ENCODE results near the gene CLCA2.

Gene CLCA2

DNA sequence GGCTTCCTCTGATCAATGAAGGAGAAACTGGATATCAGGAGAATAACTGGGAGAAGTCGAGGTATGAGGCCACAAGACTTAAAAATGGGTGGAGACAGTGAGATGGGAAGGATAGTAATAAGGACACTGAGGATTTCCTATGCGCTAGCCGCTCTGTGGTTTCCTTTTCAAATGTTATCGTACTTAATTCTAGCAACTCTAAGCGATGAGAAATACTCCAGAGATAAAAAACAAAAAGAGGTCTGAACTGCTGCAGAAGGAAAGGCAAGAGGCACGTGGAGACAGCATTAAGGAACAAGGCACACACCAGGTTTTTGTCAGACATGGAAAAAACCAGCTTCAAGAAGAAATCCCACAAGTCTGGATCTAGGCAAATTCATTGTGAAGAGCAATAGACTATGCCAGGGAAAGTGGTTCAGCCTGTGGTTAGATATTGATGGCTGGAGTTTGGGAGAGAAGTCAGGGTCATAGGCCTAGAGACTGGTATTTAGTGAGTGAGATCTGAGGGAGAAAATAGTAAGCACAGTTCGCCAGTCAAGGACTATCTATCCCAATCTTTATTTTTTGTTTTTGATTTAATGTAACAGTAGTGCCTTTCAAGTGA, 5.3 kb downstream of the CLCA2 start:
- no peak for DNase-seq (ENCODE audit: low read depth, low spot score)

DNA sequence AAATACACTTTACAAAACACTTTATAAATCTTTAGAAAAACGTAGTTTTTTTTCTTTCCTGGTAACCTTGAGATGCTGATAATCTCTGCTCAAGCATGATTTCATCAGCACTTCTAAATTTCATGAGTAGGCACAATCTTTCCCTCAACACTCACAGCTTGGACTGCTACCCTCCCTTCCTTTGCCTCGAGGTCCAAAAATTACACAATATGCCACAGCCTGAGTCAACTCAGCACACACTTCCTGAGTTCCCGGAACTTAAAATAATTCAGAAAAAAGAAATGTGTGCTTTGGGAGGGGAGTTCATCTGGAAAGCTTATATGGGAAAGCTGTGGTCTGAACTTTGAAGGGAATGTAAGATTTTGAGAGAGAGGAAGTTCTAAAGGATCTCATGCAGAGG, 5.9 kb downstream of the CLCA2 start:
- DNase-seq (ENCODE audit: low read depth, low spot score): no peak

DNA sequence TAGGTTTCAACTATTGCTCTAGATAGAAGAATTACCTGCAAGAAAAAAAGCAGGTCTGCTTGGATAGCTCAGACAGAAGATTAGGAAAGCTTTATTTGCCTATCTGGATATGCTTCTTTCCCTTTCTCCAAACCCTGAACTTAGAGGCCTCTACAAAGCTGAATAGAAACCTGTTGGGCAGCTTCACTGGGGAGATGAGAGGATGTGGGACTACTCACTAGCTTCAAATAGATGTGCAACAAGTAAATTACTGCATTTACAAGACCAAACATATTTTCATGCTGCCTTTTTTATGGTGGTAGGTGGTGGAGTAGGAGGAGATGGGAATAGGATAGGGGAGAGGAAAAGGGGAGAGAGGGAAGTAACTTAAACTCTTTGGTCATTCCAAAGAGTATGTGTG, 6.4 kb downstream of the CLCA2 start:
- no peak for DNase-seq (ENCODE audit: low read depth, low spot score)

DNA sequence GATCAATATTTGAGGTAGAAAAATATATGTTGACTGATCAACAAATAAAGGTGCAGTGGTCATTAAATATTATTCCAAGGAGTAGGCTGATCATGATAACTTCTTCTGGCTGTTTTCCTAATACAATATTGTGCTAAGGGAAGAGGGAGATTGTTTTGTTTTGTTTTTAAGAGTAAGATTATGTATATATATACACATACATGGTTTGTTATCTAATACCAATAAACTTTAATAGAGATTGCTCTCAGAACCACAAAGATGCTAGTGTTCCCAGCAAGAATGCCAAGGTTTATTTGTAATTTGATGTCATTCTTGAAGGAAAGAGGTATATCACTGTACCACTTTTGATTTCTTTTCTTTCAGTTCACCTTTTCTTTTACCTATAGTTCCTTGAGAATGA, 10.1 kb downstream of the CLCA2 start:
- no peak for DNase-seq (ENCODE audit: low read depth, low spot score)

DNA sequence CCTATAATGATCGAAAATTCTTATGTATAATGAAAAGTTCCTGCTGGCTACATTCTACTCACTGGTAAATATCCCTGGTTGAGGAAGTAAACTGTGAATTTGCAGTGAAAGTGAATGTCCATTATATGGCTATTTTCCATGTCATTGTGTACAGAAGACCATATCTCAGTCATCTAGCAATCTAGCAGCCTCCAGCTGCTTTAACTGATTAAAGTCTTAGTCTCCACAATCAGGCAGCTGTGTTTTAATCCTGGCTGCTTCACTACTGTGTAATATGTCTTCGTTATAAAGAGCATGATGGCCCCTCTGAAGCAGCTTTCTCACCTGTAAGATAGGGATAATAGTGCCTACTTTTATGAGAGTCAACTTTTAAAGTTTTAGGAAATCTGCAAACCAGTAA, 11.4 kb downstream of the CLCA2 start:
- DNase-seq (ENCODE audit: low read depth, low spot score): no peak

DNA sequence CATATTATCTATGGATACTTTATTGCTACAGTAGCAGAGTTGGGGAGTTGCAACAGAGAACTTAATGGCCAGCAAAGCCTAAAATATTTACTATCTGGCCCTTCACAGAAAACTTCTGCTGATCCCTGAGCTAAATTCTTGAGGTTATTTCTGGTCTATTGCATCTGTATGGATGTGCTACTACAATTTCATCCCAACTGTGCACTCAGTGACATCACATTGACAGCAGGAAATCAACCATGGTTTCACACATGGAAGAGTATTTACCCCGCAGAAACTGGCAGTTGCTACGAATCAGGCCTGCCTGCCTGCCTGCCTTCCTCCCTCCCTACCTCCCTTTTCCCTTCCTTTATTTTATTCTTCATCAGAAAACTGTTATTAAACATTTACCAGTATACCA, 12.1 kb downstream of the CLCA2 start:
- no peak for DNase-seq (ENCODE audit: low read depth, low spot score)

DNA sequence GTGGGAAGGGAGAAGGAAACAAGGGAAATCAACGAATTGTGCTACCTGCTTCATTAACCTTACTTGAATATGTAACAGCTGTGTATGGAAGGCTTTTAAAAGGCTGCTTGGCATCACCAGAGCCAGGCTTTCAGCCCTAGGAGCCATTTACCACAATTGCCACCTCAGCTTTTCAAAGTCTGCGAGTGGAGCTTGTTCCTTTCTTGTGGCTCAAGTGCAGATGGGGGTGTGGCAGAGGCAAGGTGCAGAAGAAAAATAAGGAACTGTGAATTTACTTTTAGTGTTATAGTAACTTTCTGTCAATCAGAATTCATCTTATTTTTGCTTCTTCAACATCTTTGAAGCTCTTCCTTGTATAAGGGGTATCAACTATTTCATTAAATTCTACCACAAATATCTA, 17.6 kb downstream of the CLCA2 start:
- DNase-seq (ENCODE audit: low read depth, low spot score): no peak

DNA sequence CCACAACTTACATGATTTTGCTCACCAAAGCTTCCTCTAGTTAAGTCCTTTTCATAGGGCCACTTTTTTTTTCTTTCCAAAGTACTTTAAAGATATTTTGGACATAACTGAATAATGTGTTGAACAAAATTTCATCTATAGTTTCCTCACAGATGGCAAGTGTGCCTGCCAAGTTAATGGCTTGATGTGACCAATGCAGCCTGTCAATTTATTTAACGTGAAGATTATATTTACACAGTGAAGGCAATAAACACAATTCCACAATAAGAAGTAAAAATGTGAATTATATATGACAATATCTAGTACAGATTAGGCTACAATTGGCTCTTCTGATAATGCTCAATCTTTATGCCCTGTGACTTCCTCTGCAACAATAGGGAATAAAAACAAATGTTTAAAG, 18.0 kb downstream of the CLCA2 start:
- no peak for DNase-seq (ENCODE audit: low read depth, low spot score)

DNA sequence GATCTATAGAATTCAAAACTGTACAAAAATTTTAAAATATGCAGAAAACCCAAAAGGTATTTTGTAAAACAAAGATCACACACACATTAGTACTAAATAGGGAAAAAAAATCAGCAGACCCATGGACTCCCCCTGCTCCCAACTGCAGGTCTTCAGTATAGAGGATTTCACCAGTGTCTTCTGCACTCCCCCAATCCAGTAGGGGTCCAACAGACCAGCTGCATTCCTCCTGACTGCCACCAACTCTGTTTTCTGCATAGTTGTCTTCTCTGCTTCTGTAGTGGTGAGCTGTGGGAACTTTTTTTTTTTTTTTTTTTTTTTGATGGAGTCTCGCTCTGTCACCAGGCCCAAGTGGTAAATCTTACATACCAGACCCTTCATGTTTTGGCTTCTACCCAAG, 21.9 kb downstream of the CLCA2 start:
- no peak for DNase-seq (ENCODE audit: low read depth, low spot score)

DNA sequence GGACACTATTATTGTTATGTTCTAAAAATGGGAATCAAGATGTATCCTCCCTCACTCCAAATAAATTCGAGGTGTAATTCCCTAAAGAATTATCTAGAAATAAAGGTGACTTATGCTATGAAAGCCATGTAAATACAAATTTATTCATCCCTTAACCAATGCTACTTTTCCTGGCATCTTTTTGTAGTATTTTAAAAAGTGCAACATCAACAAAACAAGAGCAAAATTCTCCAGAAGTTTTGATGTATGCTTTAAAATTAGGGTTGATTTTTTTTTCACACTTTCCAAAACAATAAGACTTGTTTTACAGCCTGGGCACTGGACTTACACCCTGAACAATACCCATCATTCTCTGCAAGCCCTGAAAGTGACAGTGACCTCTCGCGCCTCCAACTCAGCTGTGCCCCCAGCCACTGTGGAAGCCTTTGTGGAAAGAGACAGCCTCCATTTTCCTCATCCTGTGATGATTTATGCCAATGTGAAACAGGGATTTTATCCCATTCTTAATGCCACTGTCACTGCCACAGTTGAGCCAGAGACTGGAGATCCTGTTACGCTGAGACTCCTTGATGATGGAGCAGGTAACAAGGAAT, 23.3 kb downstream of the CLCA2 start:
- DNase-seq (ENCODE audit: low read depth, low spot score): no peak

DNA sequence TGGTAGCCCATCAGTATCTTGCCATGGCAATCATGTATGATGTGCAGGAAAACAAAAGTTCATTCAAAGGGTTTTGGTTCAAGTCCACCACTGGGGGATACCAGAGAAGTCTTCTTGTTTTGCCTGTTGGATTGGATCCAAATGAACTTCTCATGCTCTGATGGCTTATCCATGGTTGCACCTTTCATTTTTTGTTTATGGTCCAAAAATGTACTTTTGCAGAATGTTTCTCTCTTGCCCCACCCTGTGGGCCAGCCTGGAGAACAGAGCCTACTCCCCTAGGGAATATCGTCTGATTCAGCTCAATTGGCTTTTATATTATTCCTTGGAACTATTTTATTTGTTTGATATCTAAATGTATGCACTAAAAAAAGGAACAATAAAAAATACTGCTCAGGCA, 24.7 kb downstream of the CLCA2 start:
- no peak for DNase-seq (ENCODE audit: low read depth, low spot score)

DNA sequence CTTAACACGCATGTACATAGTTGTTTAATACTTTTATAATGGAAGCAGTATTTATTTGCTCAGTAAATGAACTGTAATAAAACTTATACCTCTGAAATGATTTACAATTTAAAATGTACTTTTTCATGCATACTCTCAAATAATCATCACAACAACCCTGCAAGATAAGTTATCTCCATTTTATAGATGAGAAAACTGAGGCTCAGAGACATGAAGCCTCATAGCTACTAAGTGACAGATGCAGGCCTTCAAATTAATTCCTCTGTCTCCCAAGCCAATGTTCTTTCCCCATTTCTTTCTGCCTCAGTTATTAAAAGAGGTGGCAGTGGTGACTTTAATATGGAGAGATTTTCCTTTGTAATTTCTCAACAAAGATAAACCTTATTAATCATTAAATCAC, 25.1 kb downstream of the CLCA2 start:
- no peak for DNase-seq (ENCODE audit: low read depth, low spot score)

DNA sequence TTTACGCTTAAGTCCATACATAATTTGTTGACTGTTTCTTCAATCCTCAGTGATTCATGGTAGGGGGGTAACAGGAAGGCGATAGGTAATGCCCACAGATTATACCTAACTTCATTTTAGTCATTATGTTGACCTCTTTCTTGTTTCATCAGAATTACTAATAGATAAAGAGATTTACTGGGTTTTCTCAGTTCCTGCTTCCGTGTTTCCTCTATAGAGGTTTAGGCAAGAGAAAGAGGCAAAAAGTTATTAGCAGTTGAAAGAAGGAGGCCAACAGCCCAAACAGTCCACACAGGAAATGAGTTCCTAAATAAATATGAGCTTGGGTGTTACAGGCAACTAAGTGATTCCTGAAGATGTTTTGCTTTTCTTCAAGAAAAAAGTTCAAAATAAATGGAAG, 26.9 kb downstream of the CLCA2 start:
- no peak for DNase-seq (ENCODE audit: low read depth, low spot score)

DNA sequence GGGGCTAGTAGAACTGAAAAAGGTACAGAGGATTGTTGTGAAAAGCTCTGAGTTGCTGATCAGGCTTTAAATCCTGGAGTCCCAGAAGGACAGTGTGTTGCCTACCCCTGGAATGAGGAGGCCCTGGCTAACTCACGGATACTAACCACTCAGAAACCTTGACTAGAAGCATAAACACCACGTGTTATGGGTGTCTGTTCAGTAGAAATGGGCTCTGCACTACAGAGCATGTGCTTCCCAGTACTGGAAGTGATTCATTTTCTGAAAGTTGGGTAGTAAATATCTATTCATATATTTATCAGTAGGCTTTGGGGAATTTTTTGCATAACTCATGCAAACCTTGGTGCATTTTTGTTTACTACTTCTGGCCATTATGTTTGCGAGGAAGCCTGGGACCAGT, 29.7 kb downstream of the CLCA2 start:
- DNase-seq (ENCODE audit: low read depth, low spot score): no peak

DNA sequence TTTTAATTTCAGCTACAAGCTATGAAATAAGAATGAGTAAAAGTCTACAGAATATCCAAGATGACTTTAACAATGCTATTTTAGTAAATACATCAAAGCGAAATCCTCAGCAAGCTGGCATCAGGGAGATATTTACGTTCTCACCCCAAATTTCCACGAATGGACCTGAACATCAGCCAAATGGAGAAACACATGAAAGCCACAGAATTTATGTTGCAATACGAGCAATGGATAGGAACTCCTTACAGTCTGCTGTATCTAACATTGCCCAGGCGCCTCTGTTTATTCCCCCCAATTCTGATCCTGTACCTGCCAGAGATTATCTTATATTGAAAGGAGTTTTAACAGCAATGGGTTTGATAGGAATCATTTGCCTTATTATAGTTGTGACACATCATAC, 31.1 kb downstream of the CLCA2 start:
- DNase-seq (ENCODE audit: low read depth, low spot score): no peak

DNA sequence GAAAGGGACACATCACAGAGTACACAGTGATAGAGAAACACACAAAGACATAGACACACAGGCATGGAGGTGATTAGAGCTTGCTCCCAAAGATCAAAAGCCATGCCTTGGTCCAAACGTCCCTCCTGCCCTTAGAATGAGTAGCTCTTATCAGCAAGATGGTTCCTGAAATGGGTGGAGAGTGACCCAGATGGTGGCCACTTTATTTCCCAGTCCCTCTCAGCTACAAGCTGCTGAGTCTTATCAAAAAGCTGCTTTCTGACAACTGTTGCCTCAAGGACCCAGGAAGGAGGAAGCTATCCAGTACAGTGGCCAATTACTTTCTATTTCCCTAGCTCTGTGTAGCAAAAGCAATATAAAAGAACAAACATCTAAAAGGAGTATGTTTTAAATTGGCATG, 37.0 kb downstream of the CLCA2 start:
- DNase-seq (ENCODE audit: low read depth, low spot score): no peak

DNA sequence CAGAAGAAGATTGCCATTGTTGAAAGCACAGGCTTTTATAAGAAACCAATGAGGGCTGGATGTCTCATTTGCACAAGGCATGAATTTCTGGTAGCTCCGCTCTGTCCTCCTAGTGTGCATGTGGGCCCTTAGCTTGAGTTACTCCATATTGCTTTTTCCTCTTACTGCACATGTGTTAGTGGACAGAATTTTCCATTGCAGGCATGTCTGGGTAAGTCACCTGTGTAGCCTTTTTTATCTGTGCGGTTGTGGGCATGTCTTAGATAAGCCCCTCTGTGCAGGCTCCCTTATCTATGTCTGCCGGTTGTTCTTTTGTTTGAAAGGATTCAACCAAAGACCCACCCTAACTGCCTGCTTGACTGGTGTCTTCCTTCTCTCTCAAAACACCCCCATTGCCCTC, 37.5 kb downstream of the CLCA2 start:
- no peak for DNase-seq (ENCODE audit: low read depth, low spot score)

DNA sequence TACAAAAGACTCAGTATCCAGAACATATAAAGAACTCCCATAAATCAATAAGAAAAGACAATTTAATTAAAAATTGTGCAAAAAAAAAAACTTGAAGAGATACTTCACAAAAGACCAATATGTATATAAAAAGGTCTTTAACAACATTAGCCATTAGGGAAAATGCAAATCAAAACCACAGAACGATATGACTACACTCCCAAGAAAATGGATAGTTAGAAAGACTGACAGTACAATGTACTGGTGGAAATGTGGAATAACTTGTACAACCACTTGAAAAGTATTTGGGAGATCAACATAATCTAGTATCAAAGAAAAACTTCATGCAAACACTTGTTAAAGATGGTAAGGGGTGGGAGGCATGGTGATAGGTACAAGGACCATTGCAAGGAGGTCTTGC, 40.8 kb downstream of the CLCA2 start:
- no peak for DNase-seq (ENCODE audit: low read depth, low spot score)

DNA sequence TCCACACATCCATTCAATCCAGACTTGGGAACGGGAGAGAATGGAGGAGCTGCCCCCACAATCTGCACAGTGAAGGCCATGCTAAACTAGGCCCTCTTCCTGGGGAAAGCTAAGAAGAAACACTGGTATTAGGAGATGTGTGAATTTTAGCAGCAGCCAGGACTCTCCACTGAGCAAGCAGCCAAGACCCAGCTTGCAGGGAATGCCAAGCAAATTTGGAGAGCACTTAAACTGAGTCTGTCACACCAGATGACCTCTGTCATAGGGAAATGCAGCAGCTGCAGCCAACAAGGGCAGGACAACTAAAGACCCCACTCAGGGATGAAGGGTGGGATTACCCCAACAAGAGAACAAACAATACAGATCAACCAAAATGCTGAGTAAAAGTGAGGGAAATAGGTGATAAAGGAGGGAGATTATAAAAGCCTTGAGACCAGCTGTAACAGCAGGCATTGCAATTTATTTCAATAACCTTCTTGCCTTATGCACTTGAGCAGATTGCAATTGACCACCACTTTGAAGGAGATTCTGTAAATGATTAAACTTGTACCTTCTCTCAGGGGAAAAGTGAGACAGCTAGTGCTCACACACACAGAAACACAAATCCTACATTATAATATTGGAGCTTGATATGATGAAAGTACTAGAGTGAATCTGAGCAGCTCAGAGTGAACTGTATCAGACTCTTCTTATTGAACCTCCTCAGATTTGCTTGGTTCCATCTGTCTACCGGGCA, 42.3 kb downstream of the CLCA2 start:
- no peak for DNase-seq (ENCODE audit: low read depth, low spot score)

DNA sequence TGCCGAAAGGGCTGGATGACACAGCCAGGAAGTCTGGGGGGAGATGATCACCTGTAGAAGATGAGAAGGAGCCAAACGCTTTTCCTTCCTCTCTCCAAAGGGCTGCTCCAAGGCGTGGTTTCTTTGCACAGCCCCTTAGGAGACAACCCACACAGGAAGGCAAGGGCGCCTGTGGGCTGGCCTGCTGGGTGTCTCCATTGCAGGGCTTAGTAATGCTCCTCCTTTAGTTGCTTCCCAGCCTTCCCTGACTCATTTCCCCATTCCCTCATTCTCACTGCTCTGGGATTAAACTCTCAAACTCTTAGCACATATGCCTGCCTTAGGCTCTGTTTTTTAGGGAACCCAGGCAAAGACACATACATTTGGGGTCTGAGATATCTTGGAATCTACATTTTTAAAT, 43.0 kb downstream of the CLCA2 start:
- no peak for DNase-seq (ENCODE audit: low read depth, low spot score)

DNA sequence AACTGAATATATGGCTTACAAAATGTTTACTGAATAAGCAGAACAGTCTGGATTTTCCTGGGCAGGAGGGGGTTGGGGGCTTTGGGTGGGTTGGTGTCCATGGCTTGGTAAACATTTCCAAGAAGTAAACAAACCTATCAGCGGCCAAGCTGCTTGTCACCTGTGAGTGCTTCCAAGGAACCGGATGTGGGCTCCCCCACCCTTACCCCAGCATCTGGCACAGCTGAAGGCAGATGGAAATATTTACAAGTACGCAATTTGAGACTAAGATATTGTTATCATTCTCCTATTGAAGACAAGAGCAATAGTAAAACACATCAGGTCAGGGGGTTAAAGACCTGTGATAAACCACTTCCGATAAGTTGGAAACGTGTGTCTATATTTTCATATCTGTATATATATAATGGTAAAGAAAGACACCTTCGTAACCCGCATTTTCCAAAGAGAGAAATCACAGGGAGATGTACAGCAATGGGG, 44.6 kb downstream of the CLCA2 start, which contains the start of gene CLCA1:
CLCA1 (plus strand) TSS at position 427 of the 477 bp plus-strand sequence; CDS start at position 472, 45 bp downstream.
- no peak for DNase-seq (ENCODE audit: low read depth, low spot score)

DNA sequence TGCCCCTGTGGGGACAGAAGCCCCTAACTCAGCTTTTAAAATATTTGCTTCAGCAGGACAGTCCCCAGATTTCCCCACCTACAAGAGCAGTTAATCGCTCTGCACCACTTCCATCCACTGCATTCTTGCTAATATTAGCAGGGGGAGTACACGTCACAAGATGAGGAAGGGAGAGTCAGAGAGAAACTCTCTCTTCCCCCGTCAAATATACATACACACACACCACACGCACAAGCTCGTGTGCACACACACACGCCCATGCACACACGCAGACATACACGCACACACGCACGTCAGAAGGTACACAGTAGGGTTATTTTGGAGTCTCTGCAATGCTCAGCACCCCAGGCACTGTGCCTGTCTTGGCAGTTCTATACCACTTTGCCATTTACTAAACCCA, 46.9 kb downstream of the CLCA2 start:
- DNase-seq (ENCODE audit: low read depth, low spot score): no peak

DNA sequence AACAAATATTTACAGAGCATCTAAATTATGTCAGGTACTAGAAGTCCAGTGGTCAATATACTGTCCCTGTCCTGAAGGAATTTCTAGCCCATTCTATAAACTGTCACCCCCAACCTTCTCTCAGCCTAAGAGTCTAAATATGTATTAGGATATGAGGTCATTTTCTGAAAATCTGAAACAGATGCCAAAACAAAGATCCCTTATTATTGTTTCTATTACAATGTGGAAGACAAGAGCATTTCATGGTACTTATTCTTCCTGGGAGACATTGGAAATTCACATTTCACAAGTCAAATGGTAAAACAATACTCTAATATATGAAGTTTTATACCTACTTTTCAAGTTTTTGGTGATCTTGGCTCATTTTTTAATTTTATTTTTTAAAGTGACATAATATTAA, 47.3 kb downstream of the CLCA2 start:
- no peak for DNase-seq (ENCODE audit: low read depth, low spot score)

Measured in activated naive CD8-positive, alpha-beta T cell treated with anti-CD3 and anti-CD28 coated beads, Interleukin-2, amount 50 U/mL, for 16 hours (primary cell).